ENCODE measurements around the gene C3orf49.

The C3orf49 gene

DNA sequence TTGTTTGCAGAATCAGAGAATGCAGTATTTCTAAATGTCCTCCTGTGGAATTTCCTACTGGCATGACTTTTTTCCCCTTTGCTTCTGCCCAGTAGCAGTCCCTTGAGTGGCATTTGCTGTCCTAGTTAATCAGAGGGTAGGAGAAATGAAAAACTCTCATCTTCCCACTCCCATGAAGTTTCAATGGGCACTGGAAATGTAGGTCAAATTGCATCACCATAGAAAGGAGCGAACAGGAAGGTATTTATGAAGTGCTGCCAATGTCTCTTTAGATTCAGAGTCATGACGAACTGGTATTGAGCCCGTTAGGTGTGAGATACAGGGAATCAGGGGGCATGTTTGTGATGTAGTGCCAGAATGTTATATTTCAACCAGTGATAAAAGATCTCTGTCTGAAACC lies 67.8 kb downstream of the C3orf49 start:
- no peak for DNase-seq (ENCODE audit: low read depth)

DNA sequence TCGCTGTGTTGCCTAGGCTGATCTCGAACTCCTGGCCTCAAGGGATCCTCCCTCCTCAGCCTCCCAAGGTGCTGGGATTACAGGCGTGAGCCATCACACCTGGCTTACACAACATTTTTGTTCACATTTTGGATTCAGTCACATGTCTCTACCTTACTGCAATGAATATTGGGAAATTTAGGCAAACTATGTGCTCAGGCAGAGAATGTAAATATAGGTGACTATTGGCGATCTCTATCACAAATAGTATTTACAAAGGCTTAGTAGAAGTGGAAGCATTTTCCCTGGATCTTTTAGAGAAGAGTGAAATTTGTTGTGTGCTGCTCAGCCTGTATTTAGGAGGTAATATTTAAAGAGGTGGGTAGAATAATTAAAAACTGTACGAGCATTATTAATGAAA lies 72.4 kb downstream of the C3orf49 start:
- no peak for DNase-seq (ENCODE audit: low read depth)

DNA sequence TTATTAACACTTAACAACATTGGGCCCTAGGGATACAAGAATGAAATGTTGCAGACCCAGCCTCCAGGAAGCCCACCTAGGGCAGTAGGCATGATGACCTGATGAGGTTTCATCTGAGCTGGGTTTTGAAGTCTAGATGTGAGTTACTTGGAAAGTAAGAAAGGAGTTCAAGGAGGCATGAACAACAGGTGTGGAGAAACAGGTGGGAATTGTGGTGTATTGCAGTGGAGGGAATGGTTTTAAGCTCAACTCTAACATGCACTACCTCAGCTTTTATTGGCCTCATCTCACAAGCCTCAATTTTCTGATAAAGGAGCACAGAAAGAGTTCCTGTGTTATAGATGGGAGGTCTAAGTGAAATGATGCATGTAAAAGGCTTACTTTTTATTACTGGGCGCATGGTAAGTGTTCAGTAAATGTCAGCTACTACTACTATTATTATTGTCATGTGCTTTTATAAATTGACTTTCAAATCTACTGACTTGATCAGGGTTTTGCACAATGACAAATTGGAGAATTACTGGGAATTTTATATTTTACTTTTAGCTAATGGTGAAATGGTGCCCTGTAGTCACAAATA lies 73.8 kb downstream of the C3orf49 start:
- DNase-seq (ENCODE audit: low read depth): no peak

DNA sequence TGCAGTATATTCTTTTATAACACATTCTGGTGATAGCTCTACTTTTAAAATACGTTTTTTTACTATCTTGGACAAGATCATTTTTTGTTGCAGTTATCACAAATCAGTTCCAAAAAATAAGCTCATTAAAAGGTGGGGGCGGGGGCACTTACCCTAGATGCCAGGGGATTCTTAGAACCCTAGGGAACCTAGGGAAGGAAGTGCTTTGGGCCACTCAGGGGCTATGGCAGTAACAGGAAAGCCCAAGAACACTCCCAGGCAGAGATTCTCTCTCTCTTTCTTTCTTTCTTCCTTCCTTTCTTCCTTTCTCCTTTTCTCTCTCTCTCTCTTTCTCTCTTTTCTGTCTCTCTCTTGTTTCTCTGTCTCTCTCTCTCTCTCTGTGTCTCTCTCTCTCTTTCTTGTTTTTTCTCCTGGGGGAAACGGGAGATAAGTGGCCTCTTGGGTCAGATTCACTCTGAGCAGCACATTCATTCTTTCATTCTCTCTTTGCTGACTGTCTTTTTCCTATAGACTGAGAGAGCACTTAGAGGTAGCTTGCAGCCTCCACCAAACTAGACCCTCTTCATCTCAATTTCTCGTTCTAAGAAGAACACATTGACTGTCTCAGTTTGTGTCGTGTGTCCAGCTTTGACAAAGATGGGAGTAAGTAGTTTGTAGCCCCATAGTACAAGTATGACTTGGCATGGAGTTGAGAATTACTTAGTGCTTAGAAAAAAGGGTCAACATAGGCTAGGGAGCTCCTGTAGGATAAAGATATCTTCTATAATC lies 76.5 kb downstream of the C3orf49 start:
- no peak for DNase-seq (ENCODE audit: low read depth)

DNA sequence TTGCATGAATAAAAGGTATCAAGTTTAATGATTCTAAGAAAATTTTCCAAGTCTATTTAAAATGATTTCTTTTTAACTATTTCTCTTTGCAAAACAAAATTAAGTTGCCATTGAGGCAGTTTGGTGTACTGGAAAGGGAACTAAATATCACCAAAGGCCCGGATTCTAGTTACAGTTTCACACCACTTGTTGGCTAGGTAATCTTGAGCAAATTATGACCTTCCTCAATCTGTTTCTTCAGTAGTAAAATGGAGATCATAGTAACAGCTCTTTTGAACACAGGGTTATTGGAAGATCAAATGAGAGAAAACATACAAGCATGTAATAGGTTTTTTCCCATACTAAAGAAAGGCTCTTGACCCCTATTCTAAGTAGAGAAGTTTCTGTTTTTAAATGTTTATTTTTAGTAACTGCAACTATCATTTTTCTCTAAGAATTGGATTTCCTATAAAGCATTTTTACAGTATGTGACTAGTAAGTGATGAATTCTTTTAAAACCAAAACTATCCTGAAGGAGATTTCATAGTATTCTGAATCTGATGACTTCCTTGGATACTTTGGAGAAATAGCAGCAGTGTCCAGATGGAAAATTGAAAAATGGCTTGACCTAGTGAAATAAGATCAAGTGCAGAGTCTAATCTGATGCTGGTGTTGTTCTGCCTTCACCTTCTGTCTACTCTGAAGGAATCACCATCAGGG lies 77.4 kb downstream of the C3orf49 start:
- DNase-seq (ENCODE audit: low read depth): no peak
